Measurements from ENCODE around the gene TMEM203.
A peak's percentile ranks its signal among the peaks of the same experiment; 100 is the strongest.

The TMEM203 gene

DNA sequence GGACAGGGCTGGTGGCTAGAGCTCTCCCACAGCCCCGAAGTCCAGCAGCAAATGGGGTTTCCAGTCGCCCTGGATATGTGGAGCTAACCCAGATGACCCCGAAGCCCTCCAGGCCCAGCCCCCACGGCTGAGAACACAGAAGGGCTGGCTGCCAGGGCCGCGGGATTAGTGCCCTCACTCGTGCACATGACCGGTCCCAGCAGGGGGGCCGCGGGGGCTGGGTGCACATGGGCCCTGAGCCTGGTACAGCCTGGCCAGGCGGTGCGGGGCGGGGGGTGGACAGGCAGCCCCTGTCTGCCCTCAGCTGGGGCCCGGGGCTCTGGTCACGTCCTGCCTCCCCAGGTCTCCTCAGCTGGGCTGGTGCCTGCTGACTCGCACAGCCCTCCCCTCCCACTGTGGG lies 11.1 kb downstream of the TMEM203 start:
- no peak for DNase-seq (ENCODE audit: low spot score)

DNA sequence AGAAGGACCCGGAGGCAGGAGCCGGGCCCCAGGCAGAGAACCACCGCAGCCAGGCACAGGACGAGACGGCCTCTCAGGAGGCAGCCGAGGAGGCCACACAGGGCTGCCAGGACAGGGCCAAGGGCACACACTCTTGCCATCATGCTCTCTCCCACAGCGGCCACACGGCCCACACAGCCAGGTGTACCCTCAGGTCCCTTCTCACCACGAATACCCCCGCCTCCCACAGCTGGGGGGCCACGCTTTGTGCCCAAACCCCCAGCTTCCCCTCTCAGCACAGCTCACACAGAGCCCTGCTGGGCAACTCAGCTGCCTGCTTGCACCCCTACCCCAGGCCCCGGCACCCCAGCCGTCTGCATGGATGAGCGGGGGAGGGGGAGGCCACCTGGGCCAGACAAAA lies 11.7 kb downstream of the TMEM203 start:
- DNase-seq (ENCODE audit: low spot score), result no peak

DNA sequence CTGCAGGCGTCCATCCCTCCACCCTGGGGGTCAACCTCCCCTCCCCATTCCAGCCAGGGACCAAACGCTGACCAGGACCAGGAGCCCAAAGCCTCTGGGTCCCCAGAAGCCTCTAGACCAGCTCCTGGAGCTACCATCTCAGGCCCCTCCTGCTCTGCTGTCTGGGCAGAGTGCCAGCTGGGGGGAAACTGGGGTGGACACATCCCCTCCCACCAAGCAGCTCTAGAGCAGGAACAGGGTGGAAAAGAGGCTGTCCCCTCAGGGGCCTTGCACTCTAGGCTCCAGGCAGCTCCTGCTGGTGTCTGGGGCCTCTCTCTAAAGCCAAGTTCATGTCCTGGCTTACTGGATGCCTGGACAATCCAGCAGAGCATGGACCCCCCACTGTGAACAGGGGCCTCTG lies 12.6 kb downstream of the TMEM203 start:
- no peak for DNase-seq (ENCODE audit: low spot score)

DNA sequence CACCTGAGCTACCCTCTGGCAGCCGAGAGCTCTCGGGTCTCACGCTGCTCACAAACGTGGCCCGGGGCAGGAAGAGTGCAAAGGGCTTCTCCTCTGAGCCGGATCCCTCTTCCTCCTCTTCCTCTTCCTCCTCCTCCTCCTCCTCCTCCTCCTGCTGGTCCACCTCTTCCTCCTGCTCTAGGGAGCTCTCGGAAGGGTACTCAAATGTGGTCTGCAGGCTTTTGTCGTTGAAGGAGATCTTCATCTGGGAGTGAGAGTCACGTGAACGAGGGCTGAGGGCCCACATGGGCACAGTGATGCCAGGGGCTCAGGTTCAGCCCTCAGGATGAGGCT lies 13.0 kb downstream of the TMEM203 start:
- no peak for DNase-seq (ENCODE audit: low spot score)

DNA sequence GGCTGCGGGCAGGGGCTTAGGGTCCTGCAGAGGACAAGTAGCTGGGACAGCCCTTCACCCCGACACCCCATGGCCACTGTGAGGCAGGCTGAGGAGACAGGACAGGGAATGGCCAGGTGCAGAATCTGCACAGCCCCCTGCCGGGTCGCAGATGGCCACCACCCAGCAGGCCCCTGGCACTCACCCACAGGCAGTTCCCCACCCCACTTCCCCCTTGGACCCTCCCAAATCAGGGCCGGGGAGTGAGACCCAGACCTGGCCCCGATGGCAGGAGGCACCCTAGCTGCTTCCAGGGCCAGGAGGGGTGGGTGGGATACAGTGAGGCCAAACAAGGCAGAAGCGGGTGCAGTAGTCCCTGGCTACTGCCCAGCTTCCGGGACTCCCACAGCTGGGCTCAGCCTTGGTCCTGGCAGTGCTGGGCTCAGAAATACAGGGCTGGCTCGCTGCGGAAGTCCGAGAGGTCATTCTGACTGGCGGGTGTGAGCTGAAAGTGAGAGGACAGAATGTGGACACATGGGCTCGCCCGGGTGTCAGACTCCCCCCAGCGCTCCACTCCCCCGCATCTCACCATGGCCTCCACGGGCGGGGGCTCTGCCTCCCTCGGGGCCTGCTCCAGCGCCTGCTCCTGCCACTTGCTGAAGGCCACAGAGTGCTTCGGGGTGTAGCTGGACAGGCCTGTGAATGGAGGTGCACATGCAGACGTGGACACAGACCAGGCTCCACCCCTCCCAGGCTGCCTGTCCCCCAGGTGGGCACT lies 13.6 kb downstream of the TMEM203 start:
- no peak for DNase-seq (ENCODE audit: low spot score)

DNA sequence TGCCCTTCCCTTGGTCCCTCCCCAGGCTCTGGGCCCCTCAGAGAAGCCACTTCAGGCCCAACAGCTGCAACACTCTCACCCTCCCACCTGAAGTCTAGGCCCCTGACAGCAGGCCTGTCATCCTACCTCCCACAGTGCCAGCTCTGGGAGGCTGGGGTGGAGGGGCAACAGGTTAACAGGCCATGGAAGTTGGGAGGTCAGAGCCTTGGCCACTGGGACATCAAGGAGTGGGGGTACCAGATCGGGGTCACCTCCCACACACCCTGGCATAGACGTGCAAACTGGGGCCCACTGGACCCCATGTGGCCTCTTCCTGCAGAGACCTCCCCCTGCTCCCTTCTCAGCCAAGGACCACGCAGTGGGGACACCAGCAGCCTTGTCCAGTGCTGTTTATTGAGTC lies 14.2 kb downstream of the TMEM203 start:
- DNase-seq (ENCODE audit: low spot score), result no peak

DNA sequence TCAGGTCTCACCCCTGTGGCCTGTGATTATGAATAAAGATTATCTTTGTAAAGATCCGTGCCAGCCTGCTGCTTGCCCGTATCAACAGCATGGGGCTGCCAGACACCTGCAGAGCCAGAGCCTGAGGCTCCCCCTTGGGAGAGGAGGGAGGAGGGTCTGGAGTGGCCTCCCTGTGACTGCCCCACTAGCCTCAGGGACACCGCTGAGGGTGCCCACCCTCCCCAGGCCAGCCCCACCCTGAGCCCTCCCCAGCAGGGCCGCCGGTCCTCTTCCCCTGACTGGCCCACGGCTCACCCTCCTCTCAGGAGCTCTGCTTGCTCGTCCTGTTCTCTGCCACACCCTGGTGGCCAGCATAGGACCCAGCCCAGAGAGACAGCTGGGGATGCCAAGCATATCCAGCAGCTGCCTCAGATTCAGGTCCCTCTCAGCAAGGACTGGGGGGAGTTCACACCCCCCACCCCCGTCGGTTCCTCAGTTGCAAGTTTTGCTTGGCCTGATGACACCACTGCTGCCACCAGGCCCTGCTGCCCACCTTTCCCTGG lies 15.1 kb downstream of the TMEM203 start:
- no peak for DNase-seq (ENCODE audit: low spot score)

DNA sequence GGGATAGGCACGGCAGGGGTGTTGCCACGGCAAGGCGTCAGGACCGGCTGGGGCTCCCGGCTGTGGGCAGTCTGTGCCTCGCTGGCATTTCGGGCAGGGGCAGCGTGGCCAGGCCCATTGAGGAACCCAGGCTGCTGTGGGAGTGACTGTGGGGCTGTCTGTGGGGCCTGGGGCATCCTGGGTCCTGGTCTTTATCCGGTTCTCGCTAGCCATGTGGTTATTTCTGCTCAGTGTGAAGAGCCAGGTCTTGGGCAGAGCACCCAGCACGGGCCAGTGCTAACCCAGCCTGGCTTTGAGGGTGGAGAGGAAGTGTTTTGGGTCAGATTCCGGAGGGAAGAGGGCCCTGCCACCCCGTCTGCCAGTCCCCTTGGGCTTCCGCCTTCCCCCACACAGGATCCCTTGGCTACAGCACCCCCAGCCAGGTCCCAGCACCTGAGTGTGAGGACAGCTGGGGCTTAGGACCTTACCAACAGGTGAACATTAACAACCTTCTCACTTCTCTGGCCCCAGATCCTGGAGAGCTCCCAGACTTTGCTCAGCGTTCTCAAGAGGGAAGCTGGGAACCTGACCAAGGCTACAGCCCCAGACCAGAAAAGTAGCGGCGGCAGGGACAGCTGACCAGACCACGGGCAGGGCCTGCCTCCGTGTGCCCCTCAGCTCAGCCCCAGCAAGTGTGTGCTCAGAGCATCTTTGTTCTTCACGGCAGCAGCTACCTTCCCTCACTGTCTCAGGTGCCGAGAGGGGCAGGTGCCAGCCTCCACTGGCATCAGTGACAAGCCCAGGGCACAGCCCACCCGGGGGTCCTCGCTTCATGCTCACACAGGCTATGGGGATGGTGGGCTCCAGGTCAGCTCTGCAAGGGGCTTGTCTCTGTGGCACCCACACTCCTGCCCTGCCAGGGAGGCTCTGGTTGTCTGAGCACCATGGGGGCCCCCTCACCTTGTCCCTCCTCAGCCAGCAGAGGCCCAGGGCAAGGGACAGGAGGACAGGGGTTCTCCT lies 15.9 kb downstream of the TMEM203 start:
- no peak for DNase-seq (ENCODE audit: low spot score)

DNA sequence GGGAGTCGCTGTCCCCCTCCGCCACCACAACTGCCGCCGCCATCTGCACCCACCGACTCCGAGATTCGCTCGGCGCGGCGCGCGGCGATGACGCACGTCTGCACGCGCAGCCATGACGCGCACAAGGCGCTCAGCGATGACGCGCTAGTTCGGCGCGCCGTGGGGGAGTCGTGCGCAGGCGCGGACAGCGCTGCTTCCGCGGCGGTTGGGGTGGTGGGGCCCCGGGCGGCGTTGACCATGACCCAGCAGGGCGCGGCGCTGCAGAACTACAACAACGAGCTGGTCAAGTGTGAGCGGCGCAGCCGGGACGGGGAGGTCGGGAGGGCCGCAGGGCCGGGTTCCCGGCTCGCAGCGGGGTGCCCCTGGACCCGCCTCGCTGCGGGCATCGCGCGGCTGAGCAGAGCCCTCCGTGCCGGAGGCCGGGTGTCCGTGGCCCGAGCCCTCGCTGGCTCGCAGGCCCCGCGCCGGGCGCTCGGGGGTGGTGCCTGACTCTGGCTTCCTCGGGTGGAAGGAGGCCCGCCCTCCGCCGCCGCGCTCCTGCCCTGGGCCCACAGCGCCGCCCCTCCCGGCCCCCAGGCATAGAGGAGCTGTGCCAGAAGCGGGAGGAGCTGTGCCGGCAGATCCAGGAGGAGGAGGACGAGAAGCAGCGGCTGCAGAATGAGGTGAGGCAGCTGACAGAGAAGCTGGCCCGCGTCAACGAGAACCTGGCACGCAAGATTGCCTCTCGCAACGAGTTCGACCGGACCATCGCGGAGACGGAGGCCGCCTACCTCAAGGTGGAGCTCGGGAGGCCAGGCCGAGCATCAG lies 16.8 kb downstream of the TMEM203 start, which contains the start of the genes ANAPC2 and SSNA1:
Gene ANAPC2 (minus strand): TSS at position 71 of the 807 bp plus-strand sequence. CDS start 28 bp downstream, at position 43.
Gene SSNA1 (plus strand): TSS at position 187 of the 807 bp plus-strand sequence. CDS start 51 bp downstream, at position 238.
- peak; percentile 88 for DNase-seq (ENCODE audit: low spot score)

DNA sequence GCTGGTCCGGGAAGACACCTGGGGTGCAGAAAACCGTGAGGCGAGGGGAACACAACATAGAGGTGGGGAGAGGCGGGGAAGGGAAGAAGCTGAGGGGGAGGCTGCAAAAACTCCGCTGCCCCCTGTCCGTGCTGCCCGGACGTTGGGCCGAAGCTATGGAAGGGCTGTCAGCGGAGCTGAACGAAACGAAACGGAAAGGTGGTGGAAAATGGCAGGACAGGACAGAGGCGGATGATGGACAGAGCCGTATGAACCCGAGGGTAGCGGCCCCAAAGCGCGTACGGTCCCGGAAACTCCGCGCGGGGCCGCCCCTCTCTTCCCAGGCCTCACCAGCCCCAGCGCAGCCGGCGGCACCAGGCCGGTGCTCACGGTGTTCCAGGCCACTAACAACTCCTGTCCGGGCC lies 17.4 kb downstream of the TMEM203 start:
- no peak for DNase-seq (ENCODE audit: low spot score)

DNA sequence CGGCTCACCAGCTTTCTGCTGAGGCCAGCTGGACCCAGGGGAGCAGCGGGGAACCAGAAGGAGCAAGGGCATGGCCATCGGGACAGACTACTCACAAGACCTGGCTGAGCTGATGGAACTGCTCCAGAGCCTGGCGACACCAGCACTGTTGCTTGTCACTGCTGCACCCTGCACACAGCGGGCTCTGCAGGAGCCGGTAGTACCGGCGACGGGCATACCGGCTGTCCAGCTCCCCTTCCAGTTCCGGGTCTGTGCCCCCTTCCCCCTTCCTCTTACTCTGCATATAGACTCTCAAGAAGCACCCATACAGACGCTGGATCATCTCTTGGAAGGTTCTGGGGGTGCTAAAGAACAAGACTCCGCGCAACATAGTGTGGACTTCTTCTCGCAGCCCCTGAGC lies 18.1 kb downstream of the TMEM203 start:
- DNase-seq (ENCODE audit: low spot score), result no peak

DNA sequence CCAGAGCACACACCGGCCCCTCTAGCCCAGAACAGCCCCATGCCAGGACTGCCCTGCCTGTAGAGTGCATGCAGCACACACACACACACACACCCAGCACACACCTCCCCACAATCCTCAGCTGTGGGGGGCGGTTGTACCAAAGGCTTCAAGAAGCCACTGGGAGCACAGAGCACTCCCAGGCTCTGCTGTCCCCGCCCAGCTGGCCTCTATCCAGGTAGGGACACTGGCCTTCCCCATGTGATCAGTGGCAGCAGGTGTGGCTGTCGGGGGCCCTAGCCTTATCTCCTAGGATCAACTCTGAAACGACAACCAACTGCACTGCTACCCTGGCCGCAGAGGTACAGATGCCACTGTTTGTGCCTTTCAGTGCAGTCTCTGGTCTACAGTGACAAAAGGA lies 19.1 kb downstream of the TMEM203 start:
- no peak for DNase-seq (ENCODE audit: low spot score)

DNA sequence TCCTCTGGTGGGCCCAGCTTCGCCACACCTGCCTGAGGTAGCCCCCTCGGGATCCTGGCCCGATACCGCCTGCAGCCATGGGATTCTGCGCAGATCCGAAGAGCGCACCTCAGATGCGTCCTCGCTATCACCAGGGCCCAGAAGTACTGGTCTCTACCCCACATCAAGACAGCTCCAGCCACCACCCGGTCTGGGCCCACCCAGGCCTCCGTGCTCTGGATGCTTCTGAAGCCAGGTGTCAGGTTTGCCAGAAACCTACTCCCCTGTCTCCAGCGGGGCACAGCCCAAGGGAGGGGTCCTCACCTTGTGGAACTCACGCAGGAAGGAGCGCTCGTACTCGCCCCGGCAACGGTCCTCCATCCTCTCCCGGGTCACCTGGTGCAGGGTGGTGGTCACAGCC lies 19.5 kb downstream of the TMEM203 start:
- DNase-seq (ENCODE audit: low spot score), result no peak

DNA sequence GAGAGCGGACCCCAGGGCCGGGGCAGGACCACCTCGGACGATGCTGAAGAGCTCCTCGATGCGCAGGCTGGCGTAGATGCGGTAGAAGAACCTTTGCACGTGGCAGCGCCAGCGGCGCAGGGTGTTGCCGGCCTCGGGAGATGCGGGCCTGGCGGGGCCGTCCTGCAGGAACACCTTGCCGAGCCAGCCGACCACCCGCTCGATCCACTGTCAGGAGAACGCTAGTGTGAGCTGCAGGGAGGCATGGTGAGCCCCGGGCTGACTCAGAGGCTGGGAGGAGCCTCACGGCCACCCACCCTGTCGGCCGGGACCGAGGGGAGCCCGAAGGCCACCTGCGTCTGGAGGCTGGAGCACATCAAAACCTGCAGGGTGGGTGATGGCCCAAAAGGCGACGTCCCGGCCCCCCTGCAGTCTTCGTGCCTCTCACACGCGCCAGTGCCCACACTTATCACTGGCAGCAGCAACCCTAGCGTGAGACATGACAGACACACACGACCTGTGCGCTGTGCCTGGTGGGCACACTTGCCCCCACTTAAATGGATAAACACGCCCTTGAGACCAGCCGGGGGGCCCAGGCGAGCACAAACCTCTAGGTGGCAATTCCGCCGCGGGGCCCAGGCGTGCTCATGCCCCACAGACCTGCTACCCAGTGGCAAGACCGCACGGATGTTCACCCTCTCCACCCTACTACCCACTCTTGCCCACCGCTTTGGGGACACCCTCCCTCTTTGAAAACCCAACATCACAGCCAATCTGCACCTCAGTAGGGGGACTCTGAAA lies 20.4 kb downstream of the TMEM203 start:
- DNase-seq (ENCODE audit: low spot score), result no peak

DNA sequence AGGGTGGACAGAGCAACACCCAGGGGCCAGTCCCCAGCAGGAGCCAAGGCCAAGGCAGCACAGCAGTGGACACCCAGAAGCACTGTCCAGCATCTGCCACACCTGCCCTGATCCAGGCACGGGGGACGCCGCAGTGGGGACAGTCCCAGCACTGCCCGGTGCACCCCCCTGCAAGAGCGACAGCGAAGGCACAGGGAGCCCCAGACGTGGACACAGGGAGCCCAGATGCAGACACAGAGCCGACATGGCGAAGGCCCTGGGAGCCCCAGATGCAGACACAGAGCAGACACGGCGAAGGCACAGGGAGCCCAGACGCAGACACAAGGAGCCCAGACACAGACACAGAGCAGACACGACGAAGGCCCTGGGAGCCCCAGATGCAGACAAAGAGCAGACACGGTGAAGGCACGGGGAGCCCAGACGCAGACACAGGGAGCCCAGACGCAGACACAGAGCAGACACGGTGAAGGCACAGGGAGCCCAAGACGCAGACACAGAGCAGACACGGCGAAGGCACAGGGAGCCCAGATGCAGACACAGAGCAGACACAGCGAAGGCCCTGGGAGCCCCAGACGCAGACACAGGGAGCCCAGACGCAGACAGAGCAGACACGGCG lies 21.4 kb downstream of the TMEM203 start:
- DNase-seq (ENCODE audit: low spot score), result no peak

DNA sequence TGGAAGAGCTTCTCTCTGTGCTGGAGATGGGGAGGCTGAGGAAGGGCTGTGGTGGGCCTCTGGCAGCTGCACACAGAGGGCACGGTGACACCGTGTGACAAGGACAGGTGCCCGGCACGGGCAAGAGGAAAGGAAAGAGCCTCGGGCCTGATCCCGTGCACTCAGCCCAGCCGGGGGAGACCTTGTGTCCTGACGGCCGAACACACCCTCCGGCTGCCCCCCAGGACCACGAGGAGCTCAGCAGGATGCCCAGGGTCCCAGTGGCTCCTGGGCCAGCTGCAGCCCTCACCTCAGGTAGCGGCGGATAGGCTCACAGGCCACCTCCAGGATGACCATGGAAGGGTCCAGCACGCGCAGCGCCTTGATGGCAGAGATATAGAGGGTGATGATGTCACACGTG lies 22.6 kb downstream of the TMEM203 start:
- no peak for DNase-seq (ENCODE audit: low spot score)

DNA sequence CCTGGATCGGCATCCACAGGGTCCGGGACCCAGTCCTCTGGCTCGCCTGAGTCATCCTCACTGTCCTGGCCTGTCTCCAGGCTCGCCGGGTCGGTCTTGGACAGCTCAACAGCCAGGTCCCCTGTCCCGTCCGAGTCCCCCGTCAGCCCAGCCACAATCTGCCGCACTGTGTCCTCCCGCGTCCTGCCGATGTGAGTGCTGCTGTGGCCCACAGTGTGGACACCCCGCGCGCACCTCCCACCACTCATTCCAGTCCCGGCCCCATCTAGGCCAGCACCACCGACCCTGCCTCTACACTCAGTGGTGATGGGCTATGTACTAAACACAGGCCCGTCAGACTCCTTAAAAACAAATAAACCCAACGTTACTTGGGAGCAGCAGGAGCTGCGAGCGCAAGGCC lies 23.8 kb downstream of the TMEM203 start:
- no peak for DNase-seq (ENCODE audit: low spot score)

DNA sequence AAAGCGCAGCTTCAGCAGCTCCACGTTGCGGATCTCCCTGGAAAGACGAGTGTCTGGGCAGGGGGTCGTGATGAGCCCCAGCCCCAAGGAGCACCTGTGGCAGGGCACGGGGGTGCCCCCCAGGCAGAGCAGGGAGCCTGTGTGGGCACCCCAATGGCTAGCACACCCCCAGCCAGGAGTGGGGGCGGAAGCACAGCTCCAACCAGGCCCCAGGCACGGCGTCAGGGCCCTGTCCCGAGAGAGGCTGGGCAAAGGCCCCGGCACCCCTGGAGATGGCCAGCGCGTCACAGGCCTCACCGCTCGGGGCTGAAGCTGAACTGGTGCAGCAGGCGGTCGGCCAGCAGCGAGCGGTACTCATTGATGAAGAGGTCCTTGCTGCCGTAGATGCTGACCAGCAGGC lies 25.0 kb downstream of the TMEM203 start:
- DNase-seq (ENCODE audit: low spot score), result no peak

DNA sequence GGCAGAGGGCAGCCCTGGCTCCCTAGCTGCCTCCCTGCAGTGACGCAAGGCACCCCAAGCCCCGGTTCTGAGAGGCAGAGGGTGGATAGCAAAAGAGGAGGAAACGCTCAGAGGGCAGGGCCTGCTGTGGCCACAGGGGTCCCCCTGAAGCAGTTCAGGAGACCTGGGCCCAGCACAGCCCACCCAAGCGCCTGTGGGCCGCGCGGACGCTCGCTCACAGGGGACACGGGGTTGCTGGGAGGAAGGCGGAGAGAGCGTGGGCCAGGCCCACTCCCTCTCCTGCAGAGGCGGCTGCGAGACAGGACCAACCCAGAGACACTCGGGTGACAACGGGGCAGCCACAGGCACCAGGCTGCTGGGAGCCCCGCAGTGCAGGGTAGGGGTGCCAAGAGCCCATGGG lies 25.7 kb downstream of the TMEM203 start:
- no peak for DNase-seq (ENCODE audit: low spot score)

DNA sequence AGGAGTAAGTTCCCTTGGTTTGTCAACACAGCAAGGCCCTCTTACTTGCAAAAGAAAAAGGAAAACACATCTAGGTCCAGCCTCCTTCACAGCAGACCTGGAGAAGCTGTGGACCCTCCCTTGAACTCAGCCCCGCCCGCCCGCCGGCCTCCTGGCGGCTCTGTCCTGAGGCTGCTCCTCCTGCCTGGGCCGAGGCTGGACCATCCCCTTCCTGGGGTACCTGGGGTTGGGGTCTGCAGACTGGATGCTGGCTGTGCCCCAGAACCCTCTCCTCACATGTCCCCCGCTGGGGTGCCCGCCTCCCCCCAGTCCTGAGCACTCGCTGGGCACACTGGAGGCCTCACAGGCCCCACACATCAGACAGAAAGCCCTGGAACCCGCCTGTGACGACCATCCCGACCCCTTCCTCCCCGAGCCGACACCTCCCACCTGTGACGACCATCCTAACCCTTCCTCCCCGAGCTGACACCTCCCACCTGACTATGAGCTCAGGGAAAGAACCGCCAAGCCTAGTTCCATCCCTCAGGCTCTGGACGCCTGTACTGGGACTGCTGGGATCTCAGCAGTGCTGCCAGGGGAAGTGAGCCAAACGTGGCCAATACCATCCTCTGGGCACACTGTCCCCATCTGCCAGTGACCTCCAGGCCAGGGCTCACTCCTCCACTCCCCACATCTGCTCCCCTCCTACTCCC lies 26.4 kb downstream of the TMEM203 start:
- DNase-seq (ENCODE audit: low spot score), result no peak
